NCI-H146 treated with DMSO at 0.1 percent for 48 hours (cell line): ENCODE data around the gene DHX16.

Source experiments
- DNase-seq: peaks from one replicate; lab custom pipeline; 2025; ENCODE audit not compliant: unreplicated experiment; lab: John Stamatoyannopoulos, UW

The DHX16 gene

GRCh38 chr6:30611150-30611855 lies 61.5 kb downstream of the DHX16 start:
- no peak for DNase-seq

- no peak for DNase-seq
Observed at GRCh38 chr6:30610065-30610464, 62.7 kb downstream of the DHX16 start.

GRCh38 chr6:30603961-30604360 lies 68.8 kb downstream of the DHX16 start:
- no peak for DNase-seq
